Stimulated activated CD4-positive, alpha-beta T cell treated with anti-CD3 and anti-CD28 coated beads, Interleukin-4, amount 100 ng/mL, for 24 hours (primary cell): ENCODE data around the gene JADE1.

ENCODE experiments used
- DNase-seq: peaks from one replicate; pipeline ENCODE4 v3.0.0-alpha.2; 2020

The JADE1 gene

DNA sequence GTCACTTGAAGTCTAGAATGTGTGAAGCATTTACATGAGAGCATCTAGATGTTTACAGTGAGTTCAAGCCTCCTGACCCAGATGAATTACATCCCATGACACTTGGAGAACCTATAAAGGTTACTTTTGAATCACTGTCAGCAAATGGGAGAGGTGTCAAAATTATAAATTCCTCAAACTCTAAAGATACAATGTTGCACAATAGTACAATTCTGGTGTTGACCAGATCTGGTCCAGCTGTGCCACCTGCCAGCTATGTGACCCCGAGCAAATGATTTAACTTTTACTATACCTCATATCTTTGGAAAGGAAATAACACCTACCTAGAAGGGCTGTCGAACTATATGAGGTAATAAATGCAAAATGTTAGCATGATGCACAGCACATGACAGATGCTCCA is 69.8 kb downstream of the JADE1 start:
- DNase-seq = no peak

- no peak for DNase-seq
These were observed 70.5 kb downstream of the JADE1 start for GRCh38 chr4:128879971-128880370.

DNA sequence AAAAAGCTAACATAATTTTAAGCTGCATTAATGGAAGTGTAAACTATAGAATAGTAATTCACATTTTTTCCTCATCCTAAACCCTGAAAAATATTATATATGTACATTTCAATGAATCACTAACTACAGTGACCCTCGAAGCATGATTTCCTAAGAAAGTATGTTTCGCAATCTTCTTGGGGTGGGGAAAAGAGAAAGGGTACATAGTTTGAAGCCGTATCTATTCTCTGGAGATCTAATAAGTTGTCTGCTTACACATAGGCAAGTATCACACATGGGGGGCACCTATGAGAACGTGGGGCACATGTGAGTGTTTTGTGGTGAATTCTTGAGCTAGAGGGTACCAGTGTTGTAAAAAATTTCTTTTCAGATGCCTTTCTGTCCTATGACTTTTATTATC is 71.2 kb downstream of the JADE1 start:
- no peak for DNase-seq

GRCh38 chr4:128904821-128905220 is 95.3 kb downstream of the JADE1 start:
- no peak for DNase-seq

DNA sequence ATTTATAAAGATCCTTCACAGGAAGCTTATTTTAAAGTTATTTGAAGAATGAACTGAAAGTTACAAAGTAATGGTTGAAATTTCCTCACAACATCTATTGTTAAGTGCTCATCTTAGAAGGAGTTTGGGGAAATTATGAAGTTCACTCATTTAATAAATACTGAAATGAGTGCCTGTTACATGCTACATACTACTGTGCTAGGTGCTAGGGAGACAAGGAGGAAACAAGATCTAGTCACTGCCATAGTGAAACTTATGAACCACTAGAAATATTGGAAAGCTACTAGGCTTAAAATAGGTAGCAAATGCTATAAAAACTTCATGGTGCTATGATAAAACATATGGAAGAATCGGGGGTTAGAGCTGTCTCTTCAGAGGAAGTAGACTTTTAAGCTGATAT is 97.1 kb downstream of the JADE1 start:
- no peak for DNase-seq

- no peak for DNase-seq
These were observed 98.5 kb downstream of the JADE1 start for GRCh38 chr4:128907981-128908380.

- DNase-seq = no peak
These were observed 99.2 kb downstream of the JADE1 start for GRCh38 chr4:128908735-128909134.

- DNase-seq = no peak
These were observed 103.7 kb downstream of the JADE1 start for GRCh38 chr4:128913228-128913627.

DNA sequence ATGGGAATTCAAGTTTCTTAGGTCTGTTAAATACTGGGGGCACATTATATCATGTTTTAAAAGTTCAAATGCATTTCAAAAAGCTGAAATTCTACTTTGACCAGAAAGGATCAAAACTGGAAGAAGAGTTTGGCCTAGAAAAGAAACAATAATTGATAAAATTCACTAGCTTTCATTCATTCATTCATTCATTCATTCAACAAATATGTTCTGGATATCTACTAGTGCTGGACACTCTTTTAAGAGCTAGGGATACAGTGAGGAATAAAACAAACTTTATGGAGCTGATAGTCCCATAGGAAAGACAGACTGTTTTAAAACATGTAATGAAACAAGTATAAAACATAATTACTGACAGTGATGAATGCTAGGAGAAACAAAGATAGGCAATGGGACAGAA is 106.0 kb downstream of the JADE1 start:
- DNase-seq = no peak

DNA sequence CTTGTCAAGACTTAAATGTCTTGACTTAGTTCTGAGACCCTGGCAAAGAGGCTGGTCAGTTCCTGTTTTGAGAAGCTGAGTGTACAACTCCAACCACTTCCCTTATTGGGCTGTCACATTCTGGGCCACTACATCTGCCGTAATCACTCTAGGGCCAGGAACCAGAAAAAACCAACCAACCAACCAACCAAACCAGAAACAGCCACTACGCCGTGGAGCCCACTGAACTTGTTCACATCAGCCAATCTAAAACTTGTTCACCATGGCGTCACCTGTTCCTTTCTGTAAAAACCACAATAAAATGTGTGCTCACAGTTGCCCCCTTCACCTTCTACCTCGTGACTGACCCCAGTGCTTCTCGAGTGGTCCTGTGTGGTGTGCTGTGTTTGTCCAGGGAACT is 107.3 kb downstream of the JADE1 start:
- DNase-seq = peak; percentile 3

DNA sequence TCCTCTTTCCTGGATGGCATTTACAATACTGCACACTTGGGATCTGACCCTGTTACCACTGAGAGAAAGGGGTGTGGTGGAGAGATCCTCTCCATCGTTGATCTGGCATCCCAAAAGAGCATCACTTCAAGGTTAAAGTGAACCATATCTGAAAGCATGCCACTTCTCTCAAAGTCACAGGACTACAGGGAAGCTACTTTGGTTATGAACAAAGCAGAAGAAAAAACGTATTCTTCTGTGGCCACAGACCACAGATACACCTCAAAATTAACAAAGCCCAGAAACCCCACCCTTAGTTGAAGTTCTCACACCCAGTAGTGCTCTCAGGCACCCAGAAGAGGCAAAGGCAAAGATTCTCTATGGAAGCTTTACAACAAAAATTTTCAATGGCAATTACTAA is 108.3 kb downstream of the JADE1 start:
- DNase-seq = no peak

DNA sequence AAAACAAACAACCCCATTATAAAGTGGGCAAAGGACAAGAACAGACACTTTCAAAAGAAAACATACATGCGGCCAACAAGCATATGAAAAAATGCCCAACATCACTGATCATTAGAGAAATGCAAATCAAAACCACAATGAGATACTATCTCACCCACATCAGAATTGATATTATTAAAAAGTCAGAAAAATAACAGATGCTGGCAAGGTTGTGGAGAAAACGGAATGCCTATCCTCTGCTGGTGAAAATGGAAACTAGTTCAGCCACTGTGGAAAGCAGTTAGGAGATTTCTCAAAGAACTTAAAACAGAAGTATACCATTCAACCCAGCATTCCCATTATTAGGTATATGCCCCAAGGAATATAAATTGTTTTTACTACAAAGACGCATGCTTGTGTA is 112.5 kb downstream of the JADE1 start:
- DNase-seq = no peak
